SK-N-SH (cell line): Measurements from ENCODE around the gene OR10P1.

Source experiments
- CTCF ChIP-seq: fragments of 200-600 bp; sonication (generic); IDR thresholded peaks from 2 replicates; pipeline ENCODE4 v1.6.1; 2017; ENCODE audit warnings: antibody characterized with exemption, mild to moderate bottlenecking, moderate library complexity
- EP300 ChIP-seq, 2 experiments: IDR thresholded peaks; 2 replicates each; pipeline versions ENCODE4 v1.4.0 to v1.6.1; 2012; ENCODE audit warnings: borderline replicate concordance in 1 of 2, low read depth in 1 of 2, low read length in 1 of 2
- EZH2phosphoT487 ChIP-seq: fragments of 200-600 bp; sonication (generic); IDR thresholded peaks from 2 replicates; pipeline ENCODE4 v1.6.1; 2017; ENCODE audit warnings: low read depth, mixed run types, mild to moderate bottlenecking, antibody characterized with exemption, moderate library complexity, borderline replicate concordance
- FOXJ3 ChIP-seq: sonication (generic); formaldehyde crosslinking; IDR thresholded peaks from 2 replicates; pipeline ENCODE4 v1.5.1; 2020; ENCODE audit warnings: mild to moderate bottlenecking, missing genetic modification reagents
- GABPA ChIP-seq: IDR thresholded peaks from 2 replicates; pipeline ENCODE4 v1.4.0; 2012; ENCODE audit warnings: low read depth, mild to moderate bottlenecking
- JUND ChIP-seq: IDR thresholded peaks from 2 replicates; pipeline ENCODE4 v1.4.0; 2012
- POLR2AphosphoS5 ChIP-seq: IDR thresholded peaks from 2 replicates; pipeline ENCODE4 v1.6.1; 2012; ENCODE audit warnings: low read depth, low read length
- RAD21 ChIP-seq: IDR thresholded peaks from 2 replicates; pipeline ENCODE4 v1.6.1; 2012; ENCODE audit warnings: mild to moderate bottlenecking, low read length
- RCOR1 ChIP-seq: fragments of 150-350 bp; IDR thresholded peaks from 2 replicates; pipeline ENCODE4 v1.6.1; 2017; ENCODE audit warnings: antibody characterized with exemption, low read length
- REST ChIP-seq: IDR thresholded peaks from 2 replicates; pipeline ENCODE4 v1.6.1; 2012; ENCODE audit warnings: mild to moderate bottlenecking, low read depth, low read length, moderate library complexity
- RFX5 ChIP-seq: IDR thresholded peaks from 2 replicates; pipeline ENCODE4 v1.6.1; 2012; ENCODE audit warnings: mild to moderate bottlenecking, improper control_type of control experiment, low read length
- TCF12 ChIP-seq: IDR thresholded peaks from 2 replicates; pipeline ENCODE4 v1.4.0; 2012
- ZBTB33 ChIP-seq: IDR thresholded peaks from 2 replicates; pipeline ENCODE4 v1.4.0; 2012; ENCODE audit warnings: low read depth, borderline replicate concordance

GRCh38 chr12:55642267-55642666 is 5.6 kb downstream of the OR10P1 start:
- TF ChIP-seq CTCF (no peak), RCOR1 (no peak), RFX5 (no peak), TCF12 (no peak), EP300 (IDR thresholded peaks at IDR 0.05; ENCODE audit: borderline replicate concordance in 1 of 2, low read depth in 1 of 2, low read length in 1 of 2) (no peak), JUND (no peak), POLR2AphosphoS5 (no peak), RAD21 (no peak), EZH2phosphoT487 (no peak), GABPA (no peak), REST (no peak), ZBTB33 (no peak), FOXJ3 (no peak)
